Uterus (tissue), 2 donors: ENCODE measurements around the gene ZBTB8A.

ENCODE experiments used
- POLR2A ChIP-seq, 2 donors: fragments of 450-650 bp; IDR thresholded peaks; one replicate each; pipeline ENCODE4 v1.6.1; 2016; ENCODE audit warnings: antibody characterized with exemption in 2 of 2, mild to moderate bottlenecking in 1 of 2, moderate library complexity in 1 of 2
- TF ChIP-seq, protein P1 (sequence below), 4 experiments: fragments of 200-600 bp in 2 of 4; fragments of 450-650 bp in 2 of 4; sonication (generic) in 2 of 4; IDR thresholded peaks; one replicate each; pipeline ENCODE4 v1.5.1; 2016 to 2019; ENCODE audit warnings: antibody characterized with exemption in 4 of 4, mild to moderate bottlenecking in 2 of 4, moderate library complexity in 1 of 4

- TF ChIP-seq, protein P1, sequence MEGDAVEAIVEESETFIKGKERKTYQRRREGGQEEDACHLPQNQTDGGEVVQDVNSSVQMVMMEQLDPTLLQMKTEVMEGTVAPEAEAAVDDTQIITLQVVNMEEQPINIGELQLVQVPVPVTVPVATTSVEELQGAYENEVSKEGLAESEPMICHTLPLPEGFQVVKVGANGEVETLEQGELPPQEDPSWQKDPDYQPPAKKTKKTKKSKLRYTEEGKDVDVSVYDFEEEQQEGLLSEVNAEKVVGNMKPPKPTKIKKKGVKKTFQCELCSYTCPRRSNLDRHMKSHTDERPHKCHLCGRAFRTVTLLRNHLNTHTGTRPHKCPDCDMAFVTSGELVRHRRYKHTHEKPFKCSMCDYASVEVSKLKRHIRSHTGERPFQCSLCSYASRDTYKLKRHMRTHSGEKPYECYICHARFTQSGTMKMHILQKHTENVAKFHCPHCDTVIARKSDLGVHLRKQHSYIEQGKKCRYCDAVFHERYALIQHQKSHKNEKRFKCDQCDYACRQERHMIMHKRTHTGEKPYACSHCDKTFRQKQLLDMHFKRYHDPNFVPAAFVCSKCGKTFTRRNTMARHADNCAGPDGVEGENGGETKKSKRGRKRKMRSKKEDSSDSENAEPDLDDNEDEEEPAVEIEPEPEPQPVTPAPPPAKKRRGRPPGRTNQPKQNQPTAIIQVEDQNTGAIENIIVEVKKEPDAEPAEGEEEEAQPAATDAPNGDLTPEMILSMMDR (IDR thresholded peaks at IDR 0.05), result no peak
- TF ChIP-seq POLR2A (IDR thresholded peaks at IDR 0.05), result no peak
Observed at GRCh38 chr1:32489774-32490454, 49.3 kb upstream of the ZBTB8A start.
